Trophoblast cell (in vitro differentiated cells and primary cell): ENCODE measurements around the gene MEX3D.

Source experiments
- DNase-seq, 2 donors: peaks; one replicate each; pipeline ENCODE4 v3.0.0-alpha.2; 2016
- H2AFZ ChIP-seq: 2 replicates; pipeline ENCODE4 v1.6.1; 2013; ENCODE audit warnings: low read length, moderate library complexity, mild to moderate bottlenecking; ENCODE audit not compliant: insufficient read depth, poor library complexity
- H2AK5ac ChIP-seq: 2 replicates; pipeline ENCODE4 v1.6.1; 2013; ENCODE audit warnings: mild to moderate bottlenecking, low read length
- H2BK120ac ChIP-seq: 2 replicates; pipeline ENCODE4 v1.6.1; 2013; ENCODE audit warnings: low read length, mild to moderate bottlenecking, moderate library complexity; ENCODE audit not compliant: insufficient read depth, poor library complexity
- H2BK12ac ChIP-seq: 2 replicates; pipeline ENCODE4 v1.6.1; 2013; ENCODE audit warnings: mild to moderate bottlenecking, low read length, moderate library complexity
- H2BK5ac ChIP-seq: 2 replicates; pipeline ENCODE4 v1.6.1; 2013; ENCODE audit warnings: low read length, low read depth, moderate library complexity, mild to moderate bottlenecking; ENCODE audit not compliant: poor library complexity
- H3K14ac ChIP-seq: 2 replicates; pipeline ENCODE4 v1.6.1; 2013; ENCODE audit warnings: mild to moderate bottlenecking, low read length
- H3K18ac ChIP-seq: 2 replicates; pipeline ENCODE4 v1.6.1; 2013; ENCODE audit warnings: mild to moderate bottlenecking, low read length
- H3K23ac ChIP-seq: 2 replicates; pipeline ENCODE4 v1.6.1; 2013; ENCODE audit warnings: low read length
- H3K27ac ChIP-seq: 2 replicates; pipeline ENCODE4 v1.5.1; 2013; ENCODE audit warnings: low read depth, mild to moderate bottlenecking, inconsistent platforms, low read length, moderate library complexity
- H3K27me3 ChIP-seq: 2 replicates; pipeline ENCODE4 v1.6.1; 2013; ENCODE audit warnings: inconsistent platforms, mild to moderate bottlenecking, low read length, moderate library complexity; ENCODE audit not compliant: insufficient read depth
- H3K36me3 ChIP-seq, 2 experiments: 1 replicate in 1 of 2; 2 replicates in 1 of 2; pipeline ENCODE4 v1.6.1; 2013; ENCODE audit warnings: low read length in 2 of 2, mild to moderate bottlenecking in 2 of 2, moderate library complexity in 1 of 2; ENCODE audit not compliant: insufficient read depth in 2 of 2, control insufficient read depth in 1 of 2
- H3K4ac ChIP-seq: 2 replicates; pipeline ENCODE4 v1.6.1; 2013; ENCODE audit warnings: low read depth, mild to moderate bottlenecking, low read length, moderate library complexity
- H3K4me1 ChIP-seq, 2 experiments: 1 replicate in 1 of 2; 2 replicates in 1 of 2; pipeline ENCODE4 v1.6.1; 2013; ENCODE audit warnings: low read length in 2 of 2, mild to moderate bottlenecking in 2 of 2, moderate library complexity in 1 of 2; ENCODE audit not compliant: insufficient read depth in 2 of 2, control insufficient read depth in 1 of 2
- H3K4me2 ChIP-seq: 2 replicates; pipeline ENCODE4 v1.6.1; 2013; ENCODE audit warnings: inconsistent platforms, mild to moderate bottlenecking, low read length, moderate library complexity
- H3K4me3 ChIP-seq: 2 replicates; pipeline ENCODE4 v1.5.1; 2013; ENCODE audit warnings: mild to moderate bottlenecking, low read depth, low read length, inconsistent platforms
- H3K79me1 ChIP-seq: one replicate; pipeline ENCODE4 v1.6.1; 2013; ENCODE audit warnings: low read length
- H3K79me2 ChIP-seq: 2 replicates; pipeline ENCODE4 v1.6.1; 2013; ENCODE audit warnings: low read length, mild to moderate bottlenecking; ENCODE audit not compliant: control insufficient read depth, insufficient read depth, poor library complexity
- H3K9ac ChIP-seq: 2 replicates; pipeline ENCODE4 v1.6.1; 2013; ENCODE audit warnings: mild to moderate bottlenecking, low read length
- H3K9me3 ChIP-seq: 2 replicates; pipeline ENCODE4 v1.6.1; 2013; ENCODE audit warnings: low read depth, mild to moderate bottlenecking, control low read depth, inconsistent platforms, low read length; ENCODE audit not compliant: insufficient read depth
- H4K12ac ChIP-seq: 2 replicates; pipeline ENCODE4 v1.6.1; 2013; ENCODE audit warnings: low read depth, mild to moderate bottlenecking, low read length, moderate library complexity
- H4K8ac ChIP-seq: 2 replicates; pipeline ENCODE4 v1.6.1; 2013; ENCODE audit warnings: low read depth, mild to moderate bottlenecking, low read length, moderate library complexity
- H4K91ac ChIP-seq: one replicate; pipeline ENCODE4 v1.6.1; 2013; ENCODE audit warnings: low read depth, mild to moderate bottlenecking, low read length, moderate library complexity
- WGBS: extraction: QIAGEN DNeasy Blood & Tissue Kit; methylation state at CpG from one replicate; pipeline ENCODE4 v1.1.7; 2013; ENCODE audit warnings: missing lambda C conversion rate; ENCODE audit not compliant: insufficient read length, insufficient coverage; ENCODE audit errors: extremely low coverage; 5-methylcytosine and 5-hydroxymethylcytosine counted together

MEX3D gene

GRCh38 chr19:1585243-1585580, 17.1 kb upstream of the MEX3D start:
- H3K27me3 ChIP-seq, result no peaks in the 10 kb centered on the region
- no peak for DNase-seq
- no peak overlapping the region for H3K4ac ChIP-seq
- no peak overlapping the region for H3K23ac ChIP-seq
- peaks cover 2% of the 10 kb centered on the region for H3K79me1 ChIP-seq
- H2BK5ac ChIP-seq, result no peak overlapping the region
- peaks cover 46 to 49% of the 10 kb centered on the region in 2 experiments for H3K36me3 ChIP-seq
- no peak overlapping the region for H3K18ac ChIP-seq
- H3K79me2 ChIP-seq, result peaks cover 6% of the 10 kb centered on the region
- no peak overlapping the region for H3K14ac ChIP-seq
- H4K91ac ChIP-seq, result no peak overlapping the region
- H3K9ac ChIP-seq, result no peak overlapping the region
- H4K8ac ChIP-seq, result no peak overlapping the region
- H2BK120ac ChIP-seq, result no peak overlapping the region
- peaks cover 4% of the 10 kb centered on the region for H3K9me3 ChIP-seq
- H3K27ac ChIP-seq, result no peak overlapping the region
- no peak overlapping the region for H3K4me3 ChIP-seq
- no peak overlapping the region for H2AFZ ChIP-seq
- no peak overlapping the region for H2AK5ac ChIP-seq
- H3K4me2 ChIP-seq, result no peak overlapping the region
- H2BK12ac ChIP-seq, result no peak overlapping the region
- H3K4me1 ChIP-seq, result peaks cover 8 to 13% of the 10 kb centered on the region in 2 experiments
- no CpG with 5 or more reads among the region's 13 CpGs for WGBS
- no peak overlapping the region for H4K12ac ChIP-seq

GRCh38 chr19:1584500-1585242, 16.5 kb upstream of the MEX3D start:
- Histone ChIP-seq H4K8ac (no peak overlapping the region), H3K79me2 (peaks cover 5% of the 10 kb centered on the region), H3K27me3 (no peaks in the 10 kb centered on the region), H3K27ac (no peak overlapping the region), H3K79me1 (peaks cover 2% of the 10 kb centered on the region), H3K4me1 (peaks cover 8 to 12% of the 10 kb centered on the region in 2 experiments), H3K9me3 (peaks cover 4% of the 10 kb centered on the region), H2BK120ac (no peak overlapping the region), H3K4me3 (peak overlapping the region; percentile 23), H2BK5ac (no peak overlapping the region), H3K14ac (no peak overlapping the region), H3K4ac (no peak overlapping the region), H3K36me3 (peaks cover 51% of the 10 kb centered on the region in 2 experiments), H3K23ac (no peak overlapping the region), H2BK12ac (no peak overlapping the region), H2AFZ (no peak overlapping the region), H2AK5ac (no peak overlapping the region), H3K9ac (no peak overlapping the region), H4K91ac (peak overlapping the region; percentile 6), H3K18ac (peak overlapping the region; percentile 50), H3K4me2 (no peak overlapping the region), H4K12ac (no peak overlapping the region)
- WGBS, result no CpG with 5 or more reads among the region's 87 CpGs
- peak; percentile 91 for DNase-seq

- Histone ChIP-seq H2AK5ac (no peak overlapping the region), H3K9ac (no peak overlapping the region), H3K9me3 (peaks cover 4% of the 10 kb centered on the region), H3K14ac (no peak overlapping the region), H4K12ac (no peak overlapping the region), H3K4ac (no peak overlapping the region), H2BK120ac (no peak overlapping the region), H4K8ac (no peak overlapping the region), H3K79me2 (peaks cover 2% of the 10 kb centered on the region), H3K79me1 (no peaks in the 10 kb centered on the region), H3K27ac (no peak overlapping the region), H2BK12ac (no peak overlapping the region), H3K36me3 (peaks cover 73% of the 10 kb centered on the region in 2 experiments), H3K18ac (no peak overlapping the region), H3K27me3 (no peaks in the 10 kb centered on the region), H3K4me1 (peaks cover 4 to 5% of the 10 kb centered on the region in 2 experiments), H2BK5ac (peak overlapping the region; percentile 24), H4K91ac (peak overlapping the region; percentile 25), H3K4me2 (no peak overlapping the region), H3K4me3 (no peak overlapping the region), H2AFZ (no peak overlapping the region), H3K23ac (no peak overlapping the region)
- WGBS, result no CpG with 5 or more reads among the region's 9 CpGs
- peak; percentile 96 to 97 for DNase-seq
Observed at GRCh38 chr19:1582201-1582600, 14.1 kb upstream of the MEX3D start.

- H3K23ac ChIP-seq, result no peak overlapping the region
- H4K8ac ChIP-seq, result no peak overlapping the region
- H3K36me3 ChIP-seq, result peaks cover 80 to 82% of the 10 kb centered on the region in 2 experiments
- peaks cover 0 to 4% of the 10 kb centered on the region in 2 experiments for H3K4me1 ChIP-seq
- WGBS, result no CpG with 5 or more reads among the region's 22 CpGs
- no peak overlapping the region for H4K12ac ChIP-seq
- no peak overlapping the region for H3K14ac ChIP-seq
- no peak overlapping the region for H2AFZ ChIP-seq
- no peak overlapping the region for H3K4me2 ChIP-seq
- no peaks in the 10 kb centered on the region for H3K79me1 ChIP-seq
- no peak for DNase-seq
- no peaks in the 10 kb centered on the region for H3K79me2 ChIP-seq
- peak overlapping the region; percentile 25 for H3K18ac ChIP-seq
- no peak overlapping the region for H2BK120ac ChIP-seq
- peak overlapping the region; percentile 3 for H4K91ac ChIP-seq
- H3K27me3 ChIP-seq, result no peaks in the 10 kb centered on the region
- no peak overlapping the region for H3K4ac ChIP-seq
- H3K4me3 ChIP-seq, result no peak overlapping the region
- peaks cover 4% of the 10 kb centered on the region for H3K9me3 ChIP-seq
- no peak overlapping the region for H2AK5ac ChIP-seq
- H2BK12ac ChIP-seq, result no peak overlapping the region
- H2BK5ac ChIP-seq, result no peak overlapping the region
- no peak overlapping the region for H3K27ac ChIP-seq
- H3K9ac ChIP-seq, result no peak overlapping the region
Observed at GRCh38 chr19:1580957-1581356, 12.8 kb upstream of the MEX3D start.
